Stimulated activated CD4-positive, alpha-beta T cell treated with anti-CD3 and anti-CD28 coated beads, Interleukin-2, amount 100 ng/mL, for 48 hours (primary cell): ENCODE results near the gene ATG2B.
"Not testable (repeated sequence)": the region's sequence is repeated elsewhere in the genome, so short reads cannot be mapped to it uniquely, and the experiment has no call there.

Source experiments
- DNase-seq, 2 donors: peaks; one replicate each; pipeline ENCODE4 v3.0.0-alpha.2; 2020

Gene ATG2B

DNA sequence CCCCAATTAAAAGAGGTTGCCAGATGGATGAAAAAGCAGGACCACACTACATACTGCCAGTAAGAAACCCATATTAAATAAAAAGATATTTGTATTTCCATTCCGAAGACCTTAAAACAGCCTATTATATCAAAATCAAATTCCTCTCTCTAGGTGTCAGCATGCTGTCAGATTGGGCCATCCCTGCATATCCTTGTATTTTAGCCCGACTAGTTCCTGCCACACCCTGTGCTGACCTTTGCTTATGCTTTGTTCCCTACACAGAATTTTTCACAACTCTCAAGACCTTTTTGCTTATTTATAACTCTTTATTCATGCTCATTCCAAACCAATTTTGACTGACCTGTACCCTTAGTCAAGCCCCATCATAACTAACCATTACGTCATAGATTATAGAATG lies 13.0 kb upstream of the ATG2B start:
- no peak for DNase-seq

DNA sequence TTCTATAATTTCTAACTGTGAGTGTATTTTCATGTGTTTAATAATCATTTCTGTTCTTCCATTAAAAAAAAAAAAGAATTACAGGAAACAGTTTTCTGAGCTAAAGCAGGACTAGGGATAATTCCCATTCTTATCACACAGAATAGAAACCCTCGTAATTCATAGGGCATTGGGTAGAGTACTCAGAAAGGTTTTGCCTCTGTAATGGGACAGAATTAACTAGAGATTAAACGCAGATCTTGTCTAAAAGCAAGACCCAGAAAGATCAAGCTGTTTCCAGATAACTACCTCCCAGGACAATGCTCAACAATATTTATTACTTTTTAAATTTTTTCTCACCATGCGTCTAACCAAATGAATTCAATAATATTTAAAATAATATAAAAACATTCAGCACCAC lies 10.4 kb upstream of the ATG2B start:
- DNase-seq, result no peak

DNA sequence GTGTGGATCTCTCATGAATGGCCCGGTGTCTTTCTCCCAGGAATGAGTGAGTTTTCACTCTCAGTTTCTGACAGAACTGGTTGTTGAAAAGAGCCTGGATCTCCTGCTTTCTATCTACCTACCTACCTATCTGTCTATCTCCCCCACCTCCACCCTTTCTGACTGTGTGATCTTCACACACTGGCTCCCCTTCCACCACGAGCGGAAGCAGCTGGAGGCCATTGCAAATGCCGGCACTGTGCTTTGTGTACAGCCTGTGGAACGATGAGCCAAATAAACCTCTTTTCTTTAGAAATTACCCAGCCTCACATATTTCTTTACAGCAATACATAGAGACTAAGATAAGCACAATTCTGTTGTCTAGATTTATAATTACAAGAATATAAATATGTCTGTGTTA lies 7.4 kb upstream of the ATG2B start:
- DNase-seq, result no peak

DNA sequence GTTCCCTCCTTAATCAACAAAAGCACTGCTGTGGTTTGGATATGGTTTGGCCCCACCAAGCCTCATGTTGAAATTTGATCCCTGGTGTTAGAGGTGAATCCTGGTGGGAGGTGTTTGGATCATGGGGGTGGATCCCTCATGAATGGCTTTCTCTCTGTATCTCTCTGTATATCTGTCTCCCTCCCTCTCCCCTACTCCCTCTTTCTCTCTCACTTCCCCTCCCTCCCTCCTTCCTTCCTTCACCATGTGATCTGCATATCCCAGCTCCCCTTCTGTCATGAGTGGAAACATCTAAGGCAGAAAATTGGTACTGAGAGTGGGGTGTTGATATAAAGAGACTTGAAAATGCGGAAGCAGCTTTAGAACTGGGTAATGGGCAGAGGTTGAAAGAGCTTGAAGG lies 5.4 kb upstream of the ATG2B start:
- DNase-seq, result no peak

DNA sequence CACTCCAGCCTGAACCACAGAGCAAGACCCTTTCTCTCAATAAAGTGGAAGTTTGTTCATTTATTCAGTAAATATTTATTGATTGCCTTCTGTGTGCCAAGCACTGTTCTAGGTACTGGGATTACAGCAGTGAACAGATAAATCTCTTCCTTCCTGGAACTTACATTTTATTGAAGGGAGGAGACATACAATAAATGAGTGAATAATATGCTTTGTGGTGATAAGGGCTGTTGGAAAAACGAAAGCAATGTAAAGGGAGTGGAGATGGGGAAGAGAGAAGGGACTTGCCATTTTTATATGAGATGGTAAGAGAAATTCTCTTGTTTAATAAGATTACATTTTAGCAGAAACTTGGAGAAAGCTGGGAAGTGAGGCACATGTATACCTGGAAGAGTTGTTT lies 1.8 kb upstream of the ATG2B start:
- no peak for DNase-seq

DNA sequence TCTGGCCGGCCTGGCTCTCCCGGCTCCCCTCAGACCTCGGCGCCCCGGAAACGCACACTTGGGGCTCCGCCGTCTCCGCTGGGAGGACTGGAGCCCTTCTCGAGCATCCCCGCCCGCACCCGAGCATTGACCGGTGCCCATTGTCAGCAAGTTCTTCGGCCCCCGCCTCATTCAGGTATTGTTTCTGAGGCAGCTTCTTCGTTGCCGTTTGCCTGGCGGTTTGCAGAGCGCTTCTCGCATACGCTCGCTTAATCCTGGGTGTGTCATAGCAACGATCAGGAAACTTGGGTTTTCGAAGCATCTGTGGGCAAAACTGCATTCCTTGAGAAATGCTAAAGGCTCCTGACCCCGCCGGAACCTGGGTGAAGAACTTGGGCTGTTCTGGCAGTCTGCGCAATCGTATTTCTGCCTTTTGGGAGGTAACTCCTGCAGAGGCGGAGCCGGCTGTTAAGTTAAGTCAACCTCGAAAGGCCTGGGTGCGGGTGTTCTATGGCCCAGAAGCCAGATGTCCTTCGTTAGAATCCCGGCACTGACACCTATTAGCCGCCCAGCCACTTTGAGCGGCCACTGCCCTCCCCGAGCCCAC lies 703 bp upstream of the ATG2B start:
- DNase-seq, result peak; percentile 20 to 21

DNA sequence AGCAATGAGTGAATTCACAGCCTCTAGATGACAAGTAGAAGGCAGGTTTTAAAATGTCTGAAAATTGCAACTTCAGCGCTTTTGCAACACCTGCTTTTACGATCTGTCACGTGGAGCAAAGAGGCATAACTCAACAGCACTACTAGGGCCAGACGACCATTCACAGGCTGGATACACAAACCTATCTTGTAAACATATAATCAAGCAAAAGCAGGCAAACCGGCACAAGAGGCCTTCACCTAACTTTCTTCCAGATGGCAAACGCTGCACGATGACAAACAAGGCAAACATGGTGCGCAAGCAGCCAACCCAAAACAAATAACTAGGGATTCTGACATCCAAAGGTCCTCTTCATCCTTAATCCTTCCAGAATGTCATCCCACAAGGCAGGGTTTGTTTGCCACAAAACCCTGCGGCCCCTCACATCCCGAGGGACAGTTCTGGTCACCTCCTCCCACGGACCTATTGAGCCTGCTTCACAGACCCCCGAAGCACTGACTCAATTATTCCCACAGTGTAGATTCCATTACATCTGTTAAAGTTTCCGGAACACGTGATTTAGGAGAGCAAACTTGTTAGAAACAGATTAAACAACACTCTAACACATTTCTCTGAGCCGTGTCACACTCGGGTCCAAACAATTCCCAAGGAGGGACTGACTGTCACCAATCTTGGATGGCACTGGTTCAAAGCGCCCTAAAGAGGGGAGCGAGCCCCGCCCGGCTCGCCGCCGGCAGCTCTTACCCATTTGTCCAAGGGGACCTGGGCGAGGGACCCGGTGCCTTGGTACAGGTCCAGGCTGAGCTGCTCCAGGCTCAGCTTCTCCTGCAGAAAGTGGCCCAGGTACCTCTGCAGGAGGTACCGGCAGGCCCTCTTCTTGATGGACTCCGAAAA lies 823 bp downstream of the ATG2B start:
- DNase-seq, result peak; percentile 23 to 26

DNA sequence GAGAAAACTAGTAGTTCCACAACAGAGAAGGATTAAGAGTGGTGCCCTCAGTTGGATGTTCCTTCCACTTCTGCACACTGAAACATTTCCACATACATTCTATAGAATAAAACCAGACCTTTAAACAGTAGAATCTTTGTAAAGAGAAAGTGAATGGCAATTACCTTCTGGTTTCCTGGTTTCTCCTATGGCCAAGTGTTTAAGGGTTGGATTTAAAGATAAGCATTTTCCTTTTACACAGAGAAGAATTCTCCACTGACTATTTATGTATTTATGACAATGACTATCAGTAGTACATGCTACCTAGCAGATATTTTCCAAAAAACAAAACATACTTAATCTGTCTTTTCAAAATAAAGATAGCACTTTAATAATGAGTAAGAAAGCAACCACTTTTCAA lies 3.2 kb downstream of the ATG2B start:
- DNase-seq, result no peak

DNA sequence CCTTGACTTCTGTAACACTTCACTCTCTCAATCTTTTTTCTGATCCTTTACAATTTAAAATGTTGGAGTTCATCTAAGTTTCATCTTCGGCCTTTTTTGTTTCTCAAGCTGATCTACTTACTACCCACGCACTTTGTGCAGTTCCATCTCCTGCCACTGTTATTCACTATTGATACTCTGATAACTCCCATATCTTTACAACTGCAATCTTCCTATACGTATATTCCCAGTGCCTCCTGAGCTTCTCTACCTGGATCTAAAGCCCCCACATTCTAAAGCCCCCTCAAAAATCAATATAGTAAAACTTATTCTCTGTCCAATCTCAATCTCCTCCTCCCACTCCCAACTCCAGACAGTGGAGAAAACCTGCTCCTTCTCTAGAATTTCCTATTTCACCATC lies 5.9 kb downstream of the ATG2B start:
- no peak for DNase-seq

DNA sequence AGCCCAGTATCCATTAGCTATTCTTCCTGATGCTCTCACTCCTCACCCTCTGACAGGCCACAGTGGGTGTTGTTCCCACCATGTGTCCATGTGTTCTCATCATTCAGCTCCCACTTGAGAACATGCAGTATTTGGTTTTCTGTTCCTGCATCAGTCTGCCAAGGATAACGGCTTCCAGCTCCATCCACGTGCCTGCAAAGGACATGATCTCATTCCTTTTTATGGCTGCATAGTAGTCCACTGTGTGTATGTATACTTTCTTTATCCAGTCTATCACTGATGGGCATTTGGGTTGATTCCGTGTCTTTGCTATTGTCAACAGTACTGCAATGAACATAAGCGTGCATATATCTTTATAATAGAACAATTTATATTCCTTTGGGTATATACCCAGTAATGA lies 8.9 kb downstream of the ATG2B start:
- no peak for DNase-seq

DNA sequence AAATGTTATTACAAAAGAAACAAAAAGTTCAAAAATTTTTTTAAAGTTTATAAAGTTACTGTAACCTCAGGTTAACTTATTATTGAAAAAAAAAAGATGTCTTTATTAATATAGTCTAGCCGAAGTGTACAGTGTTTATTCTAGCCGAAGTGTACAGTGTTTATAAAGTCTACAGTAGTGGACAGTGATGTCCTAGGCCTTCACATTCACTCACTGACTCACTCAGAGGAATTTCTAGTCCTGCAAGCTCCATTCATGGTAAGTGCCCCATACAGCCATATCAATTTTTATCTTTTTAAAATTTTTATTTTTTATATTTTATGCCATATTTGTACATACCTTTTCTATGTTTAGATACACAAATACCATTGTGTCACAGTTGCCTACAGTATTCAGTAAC lies 10.4 kb downstream of the ATG2B start:
- no peak for DNase-seq

DNA sequence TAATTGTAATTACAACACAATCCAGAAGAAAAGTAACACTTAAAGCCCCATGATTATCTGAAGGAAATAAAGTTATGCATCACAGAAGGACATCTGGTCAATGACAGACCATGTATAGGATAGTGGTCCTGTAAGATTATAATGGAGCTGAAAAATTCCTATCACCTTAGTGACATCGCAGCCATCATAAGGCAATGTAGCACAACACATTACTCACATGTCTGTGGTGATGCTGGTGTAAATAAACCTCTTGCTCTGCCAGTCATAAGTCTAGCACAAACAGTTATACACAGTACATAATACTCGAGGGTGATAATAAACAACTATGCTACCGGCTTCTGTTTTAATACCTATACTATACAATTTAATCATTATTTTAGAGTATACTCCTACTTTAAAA lies 11.2 kb downstream of the ATG2B start:
- DNase-seq, result no peak

DNA sequence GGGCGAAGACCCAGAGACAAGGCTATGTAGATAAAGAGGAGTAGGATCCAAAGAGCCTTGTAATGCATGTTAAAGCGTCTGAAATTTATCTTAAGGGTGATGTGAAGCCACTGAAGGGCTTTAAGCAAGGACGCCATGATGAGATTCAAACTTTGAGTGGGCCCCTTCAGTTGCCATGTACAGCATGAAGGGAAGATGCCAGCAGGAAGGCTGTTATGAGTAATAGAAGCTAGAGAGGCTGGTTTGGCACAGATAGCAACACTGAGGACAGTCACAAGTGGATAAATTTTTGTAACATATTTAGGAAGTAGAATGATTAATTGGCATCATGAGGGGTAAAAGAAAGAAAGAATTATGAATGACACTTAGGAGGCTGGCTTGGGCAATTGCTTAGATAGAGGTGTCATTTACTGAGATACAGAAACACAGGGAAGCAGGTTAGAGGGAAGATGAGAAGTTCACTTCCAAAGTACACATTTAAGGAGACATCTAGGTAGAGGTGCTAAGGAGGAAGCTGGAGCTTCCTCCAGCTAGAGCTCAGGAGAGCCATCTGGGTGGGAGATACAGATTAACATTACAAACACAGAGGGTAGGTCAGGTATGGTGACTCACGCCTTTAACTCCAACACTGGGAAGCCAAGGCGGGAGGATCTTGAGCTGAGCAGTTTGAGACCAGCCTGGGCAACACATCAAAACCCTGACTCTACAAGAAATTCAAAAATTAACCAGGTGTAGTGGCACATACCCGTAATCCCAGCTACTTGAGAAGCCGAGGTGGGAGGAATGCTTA lies 13.7 kb downstream of the ATG2B start:
- no peak for DNase-seq

DNA sequence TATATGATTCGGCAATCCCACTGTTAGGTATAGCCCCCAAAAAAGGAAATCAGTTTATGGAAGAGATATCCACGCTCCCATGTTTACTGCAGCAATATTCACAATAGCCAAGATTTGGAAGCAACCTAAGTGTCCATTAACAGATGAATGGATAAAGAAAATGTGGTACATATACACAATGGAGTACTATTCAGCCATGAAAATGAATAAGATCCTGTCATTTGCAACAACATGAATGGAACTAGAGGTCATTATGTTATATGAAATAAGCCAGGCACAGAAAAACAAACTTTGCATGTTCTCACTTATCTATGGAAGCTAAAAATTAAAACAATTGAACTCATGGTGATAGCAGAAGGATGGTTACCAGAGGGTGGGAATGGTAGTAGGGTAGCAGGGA lies 15.2 kb downstream of the ATG2B start:
- DNase-seq, result not testable (repeated sequence)

DNA sequence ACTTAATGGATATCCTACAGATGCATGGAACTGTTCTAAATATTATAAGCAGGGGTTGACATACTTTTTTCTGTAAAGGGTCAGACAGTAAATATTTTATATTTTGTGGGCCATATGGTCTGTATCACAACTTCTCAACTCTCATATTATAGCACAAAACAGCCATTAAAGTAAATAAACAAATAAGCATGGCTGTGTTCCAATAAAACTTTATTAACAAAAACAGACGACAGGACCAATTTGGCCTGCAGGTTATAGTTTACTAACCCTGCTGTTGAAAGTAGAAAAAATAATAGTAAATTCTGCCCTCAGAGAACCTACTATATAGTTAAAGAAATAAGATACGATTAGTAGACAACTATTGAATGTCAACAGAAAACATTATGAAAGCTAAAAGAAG lies 17.5 kb downstream of the ATG2B start:
- DNase-seq, result no peak

DNA sequence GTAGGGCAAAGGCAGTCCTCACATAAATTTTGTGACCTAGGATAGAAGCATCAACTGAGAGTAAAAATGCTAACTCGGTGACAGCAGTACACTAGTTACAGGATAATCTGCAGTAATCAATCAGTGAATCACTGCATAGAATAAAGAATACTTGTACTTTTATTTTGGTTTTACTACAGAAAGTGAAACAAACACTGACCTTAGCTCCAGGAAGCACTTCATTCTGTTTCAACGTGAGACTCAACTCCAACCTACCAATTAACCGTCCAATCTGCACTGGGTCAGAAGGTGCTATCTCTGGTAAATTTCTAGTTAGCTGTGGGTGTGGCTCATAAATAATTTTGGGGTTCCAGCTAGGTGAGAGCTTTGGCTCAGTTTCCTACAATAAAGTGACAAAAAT lies 21.8 kb downstream of the ATG2B start:
- DNase-seq, result no peak

DNA sequence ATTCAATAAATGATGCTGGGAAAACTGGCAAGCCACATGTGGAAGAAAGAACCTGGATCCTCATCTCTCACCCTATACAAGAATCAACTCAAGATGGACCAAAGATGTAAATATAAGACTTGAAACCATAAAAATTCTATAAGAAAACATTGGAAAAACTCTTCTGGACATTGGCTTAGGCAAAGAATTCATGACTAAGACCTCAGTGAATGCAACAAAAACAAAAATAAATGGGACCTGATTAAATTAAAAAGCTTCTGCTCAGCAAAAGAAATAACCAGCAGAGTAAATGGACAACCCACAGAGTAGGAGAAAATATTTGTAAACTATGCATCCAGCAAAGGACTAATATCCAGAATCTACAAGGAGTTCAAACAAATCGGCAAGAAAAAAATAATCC lies 24.6 kb downstream of the ATG2B start:
- DNase-seq, result no peak

DNA sequence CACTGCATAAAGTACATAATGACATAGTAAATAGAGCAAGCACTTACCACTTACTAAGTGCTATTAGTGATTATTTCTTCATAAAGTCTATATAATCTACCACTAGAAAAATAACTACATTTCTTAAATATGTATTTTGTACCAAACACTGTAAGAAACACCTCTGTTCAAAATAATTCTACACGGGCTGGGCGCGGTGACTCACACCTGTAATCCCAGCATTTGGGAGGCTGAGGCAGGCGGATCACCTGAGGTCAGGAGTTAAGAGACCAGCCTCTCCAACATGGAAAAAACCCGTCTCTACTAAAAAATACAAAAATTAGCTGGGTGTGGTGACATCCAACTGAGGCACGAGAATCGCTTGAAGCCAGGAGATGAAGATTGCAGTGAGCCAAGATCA lies 38.9 kb downstream of the ATG2B start:
- no peak for DNase-seq

DNA sequence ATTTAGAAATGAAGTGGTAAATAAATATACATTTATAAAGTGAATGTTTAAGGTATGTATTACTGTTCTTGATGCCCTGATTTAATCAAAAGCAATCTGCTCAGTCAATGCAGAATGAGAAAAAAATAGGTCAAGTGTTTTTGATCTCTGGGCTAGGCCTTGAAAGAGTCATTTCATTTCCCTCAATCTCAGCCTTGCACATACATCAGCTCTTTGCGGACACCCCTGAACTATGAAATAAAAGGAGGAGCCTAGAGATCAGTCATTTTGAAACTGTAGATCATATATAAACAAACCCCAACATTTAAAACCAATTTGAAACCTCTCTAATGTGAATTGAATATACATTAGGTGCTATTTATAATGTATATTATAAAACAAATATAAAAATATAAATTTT lies 42.5 kb downstream of the ATG2B start:
- no peak for DNase-seq

DNA sequence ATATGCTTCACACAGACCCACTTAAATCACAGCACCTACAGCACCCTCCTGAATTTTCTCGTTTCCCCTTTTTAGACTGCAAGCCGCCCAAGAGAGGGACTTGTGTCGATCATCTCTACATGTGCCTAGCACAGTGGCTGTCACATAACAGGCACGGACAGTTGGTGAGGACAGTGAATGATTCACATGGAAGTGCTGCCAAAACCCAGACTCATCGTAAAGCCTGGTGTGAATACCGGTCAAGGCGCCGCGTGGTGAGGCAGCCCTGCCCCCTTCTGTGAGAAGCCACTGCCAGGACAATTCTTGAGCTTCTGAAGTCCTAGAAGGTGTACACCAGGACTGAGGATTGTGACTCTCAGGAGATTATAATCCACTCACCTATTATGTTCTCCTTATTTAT lies 44.3 kb downstream of the ATG2B start:
- DNase-seq, result no peak

DNA sequence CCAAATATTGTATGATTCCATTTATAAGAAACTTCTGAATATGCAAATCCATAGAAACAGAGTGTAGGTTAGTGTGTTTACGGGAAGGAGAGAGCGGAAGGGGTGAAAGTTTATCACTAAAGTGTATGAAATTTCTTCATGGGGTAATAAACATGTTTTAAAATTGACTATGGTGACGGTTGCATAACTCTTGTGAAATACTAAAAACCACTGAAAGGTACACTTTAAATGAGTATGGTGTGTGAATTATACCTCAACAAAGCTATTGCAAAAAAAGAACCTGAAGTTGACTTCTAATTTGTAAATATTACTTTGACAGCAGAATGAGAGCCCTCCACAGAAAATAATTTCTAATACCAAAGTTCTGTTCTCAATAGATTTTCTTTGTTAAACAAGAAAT lies 47.1 kb downstream of the ATG2B start:
- DNase-seq, result no peak

DNA sequence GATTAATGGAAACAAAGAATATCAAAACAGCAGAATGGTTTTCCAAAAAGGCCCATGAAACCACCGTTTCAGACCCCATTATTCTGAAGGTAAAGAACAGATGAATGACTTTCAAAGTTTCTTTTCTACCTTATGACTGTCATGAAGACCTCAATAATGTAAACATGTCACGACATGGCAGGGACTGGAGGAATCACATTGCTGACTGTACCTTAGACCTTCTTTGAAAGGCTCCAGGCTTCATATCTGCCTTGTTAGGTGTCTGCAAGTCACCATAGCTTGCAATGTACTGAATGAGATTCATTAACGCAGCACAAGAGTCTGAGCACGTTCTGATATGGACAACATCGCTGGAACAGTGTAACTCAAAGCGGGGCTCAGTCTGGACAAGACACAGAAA lies 52.2 kb downstream of the ATG2B start:
- DNase-seq, result no peak

DNA sequence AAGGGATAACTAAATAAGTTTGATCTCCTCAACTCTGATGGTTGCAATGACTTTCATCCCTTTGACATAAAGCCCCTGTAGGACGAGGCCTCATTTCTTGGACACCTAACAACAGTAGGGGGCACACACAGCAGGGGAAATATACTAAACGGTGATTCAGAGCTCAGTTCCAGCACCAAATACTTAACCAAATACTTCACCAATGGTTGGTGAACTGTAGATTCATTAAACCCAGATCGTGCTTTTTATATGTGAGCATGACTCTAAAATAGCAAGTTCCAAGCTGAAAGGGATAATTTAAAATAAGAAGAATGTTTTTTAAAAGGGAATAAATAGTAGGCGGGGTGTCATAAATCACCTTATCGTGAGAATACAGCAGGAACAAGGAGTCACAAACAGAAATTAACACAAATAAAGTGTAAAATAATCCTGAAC lies 53.2 kb downstream of the ATG2B start:
- DNase-seq, result no peak
